ENCODE data around the gene RAB29.

DNA sequence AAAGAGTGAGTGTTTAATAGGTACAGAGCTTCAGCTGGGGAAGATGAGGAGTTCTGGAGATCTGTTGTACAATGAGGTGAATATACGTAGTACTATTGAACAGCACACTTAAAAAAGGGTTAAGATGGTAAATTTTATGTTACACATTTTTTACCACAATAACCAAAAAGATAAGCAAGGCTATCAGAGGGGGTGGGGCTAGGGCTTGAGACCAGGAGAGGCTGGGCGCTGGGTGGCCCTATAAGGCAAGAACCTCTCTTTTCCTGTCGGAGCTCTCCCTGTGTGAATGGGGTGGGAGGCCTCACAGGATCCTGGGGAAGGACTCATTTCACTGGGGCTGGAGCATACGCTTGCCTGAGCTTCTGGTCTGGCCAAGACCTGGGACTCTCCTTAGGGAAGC is 28.7 kb upstream of the RAB29 start:
- TF ChIP-seq SIN3A (IDR thresholded peaks at IDR 0.05; ENCODE audit: borderline replicate concordance, insufficient read depth, low read depth, low read length) (no peak), POLR2AphosphoS5 (IDR thresholded peaks at IDR 0.05; ENCODE audit: low read depth, low read length) (no peak), TCF7L2 (IDR thresholded peaks at IDR 0.05; ENCODE audit: low read depth, low read length) (no peak)
- TF ChIP-seq, protein P1, sequence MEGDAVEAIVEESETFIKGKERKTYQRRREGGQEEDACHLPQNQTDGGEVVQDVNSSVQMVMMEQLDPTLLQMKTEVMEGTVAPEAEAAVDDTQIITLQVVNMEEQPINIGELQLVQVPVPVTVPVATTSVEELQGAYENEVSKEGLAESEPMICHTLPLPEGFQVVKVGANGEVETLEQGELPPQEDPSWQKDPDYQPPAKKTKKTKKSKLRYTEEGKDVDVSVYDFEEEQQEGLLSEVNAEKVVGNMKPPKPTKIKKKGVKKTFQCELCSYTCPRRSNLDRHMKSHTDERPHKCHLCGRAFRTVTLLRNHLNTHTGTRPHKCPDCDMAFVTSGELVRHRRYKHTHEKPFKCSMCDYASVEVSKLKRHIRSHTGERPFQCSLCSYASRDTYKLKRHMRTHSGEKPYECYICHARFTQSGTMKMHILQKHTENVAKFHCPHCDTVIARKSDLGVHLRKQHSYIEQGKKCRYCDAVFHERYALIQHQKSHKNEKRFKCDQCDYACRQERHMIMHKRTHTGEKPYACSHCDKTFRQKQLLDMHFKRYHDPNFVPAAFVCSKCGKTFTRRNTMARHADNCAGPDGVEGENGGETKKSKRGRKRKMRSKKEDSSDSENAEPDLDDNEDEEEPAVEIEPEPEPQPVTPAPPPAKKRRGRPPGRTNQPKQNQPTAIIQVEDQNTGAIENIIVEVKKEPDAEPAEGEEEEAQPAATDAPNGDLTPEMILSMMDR (IDR thresholded peaks at IDR 0.05): no peak
- TF ChIP-seq, protein P2, sequence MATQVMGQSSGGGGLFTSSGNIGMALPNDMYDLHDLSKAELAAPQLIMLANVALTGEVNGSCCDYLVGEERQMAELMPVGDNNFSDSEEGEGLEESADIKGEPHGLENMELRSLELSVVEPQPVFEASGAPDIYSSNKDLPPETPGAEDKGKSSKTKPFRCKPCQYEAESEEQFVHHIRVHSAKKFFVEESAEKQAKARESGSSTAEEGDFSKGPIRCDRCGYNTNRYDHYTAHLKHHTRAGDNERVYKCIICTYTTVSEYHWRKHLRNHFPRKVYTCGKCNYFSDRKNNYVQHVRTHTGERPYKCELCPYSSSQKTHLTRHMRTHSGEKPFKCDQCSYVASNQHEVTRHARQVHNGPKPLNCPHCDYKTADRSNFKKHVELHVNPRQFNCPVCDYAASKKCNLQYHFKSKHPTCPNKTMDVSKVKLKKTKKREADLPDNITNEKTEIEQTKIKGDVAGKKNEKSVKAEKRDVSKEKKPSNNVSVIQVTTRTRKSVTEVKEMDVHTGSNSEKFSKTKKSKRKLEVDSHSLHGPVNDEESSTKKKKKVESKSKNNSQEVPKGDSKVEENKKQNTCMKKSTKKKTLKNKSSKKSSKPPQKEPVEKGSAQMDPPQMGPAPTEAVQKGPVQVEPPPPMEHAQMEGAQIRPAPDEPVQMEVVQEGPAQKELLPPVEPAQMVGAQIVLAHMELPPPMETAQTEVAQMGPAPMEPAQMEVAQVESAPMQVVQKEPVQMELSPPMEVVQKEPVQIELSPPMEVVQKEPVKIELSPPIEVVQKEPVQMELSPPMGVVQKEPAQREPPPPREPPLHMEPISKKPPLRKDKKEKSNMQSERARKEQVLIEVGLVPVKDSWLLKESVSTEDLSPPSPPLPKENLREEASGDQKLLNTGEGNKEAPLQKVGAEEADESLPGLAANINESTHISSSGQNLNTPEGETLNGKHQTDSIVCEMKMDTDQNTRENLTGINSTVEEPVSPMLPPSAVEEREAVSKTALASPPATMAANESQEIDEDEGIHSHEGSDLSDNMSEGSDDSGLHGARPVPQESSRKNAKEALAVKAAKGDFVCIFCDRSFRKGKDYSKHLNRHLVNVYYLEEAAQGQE (IDR thresholded peaks at IDR 0.05; ENCODE audit: insufficient read depth in 1 of 2, low read depth in 2 of 2, low read length in 1 of 2): no peak
